Hepatocyte (in vitro differentiated cells): ENCODE results near the gene ATN1.

Source experiments
- EZH2 ChIP-seq: fragments of 200-600 bp; sonication (generic); IDR thresholded peaks from 2 replicates; pipeline ENCODE4 v1.6.1; 2016; ENCODE audit warnings: antibody characterized with exemption, mild to moderate bottlenecking, borderline replicate concordance
- TF ChIP-seq, protein P1 (sequence below): fragments of 200-600 bp; sonication (generic); IDR thresholded peaks from 2 replicates; pipeline ENCODE4 v1.5.1; 2016; ENCODE audit warnings: antibody characterized with exemption, mild to moderate bottlenecking; ENCODE audit not compliant: poor library complexity

DNA sequence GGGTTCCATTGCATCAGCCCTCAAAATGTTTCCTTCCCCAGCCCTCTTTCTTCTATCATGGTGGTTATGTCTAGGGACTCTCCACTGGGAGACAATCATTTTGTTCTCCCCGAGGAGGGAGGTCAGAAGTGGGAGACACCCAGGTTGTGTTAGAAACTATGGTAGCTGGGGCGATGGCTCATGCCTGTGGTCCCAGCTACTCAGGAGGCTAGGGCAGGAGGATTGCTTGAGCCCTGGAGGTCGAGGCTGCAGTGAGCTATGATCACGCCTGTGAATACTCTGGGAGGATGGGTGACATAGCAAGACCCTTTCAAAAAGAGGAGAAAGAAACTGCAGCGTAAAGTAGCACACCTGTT is 36.1 kb upstream of the ATN1 start:
- TF ChIP-seq, protein P1, sequence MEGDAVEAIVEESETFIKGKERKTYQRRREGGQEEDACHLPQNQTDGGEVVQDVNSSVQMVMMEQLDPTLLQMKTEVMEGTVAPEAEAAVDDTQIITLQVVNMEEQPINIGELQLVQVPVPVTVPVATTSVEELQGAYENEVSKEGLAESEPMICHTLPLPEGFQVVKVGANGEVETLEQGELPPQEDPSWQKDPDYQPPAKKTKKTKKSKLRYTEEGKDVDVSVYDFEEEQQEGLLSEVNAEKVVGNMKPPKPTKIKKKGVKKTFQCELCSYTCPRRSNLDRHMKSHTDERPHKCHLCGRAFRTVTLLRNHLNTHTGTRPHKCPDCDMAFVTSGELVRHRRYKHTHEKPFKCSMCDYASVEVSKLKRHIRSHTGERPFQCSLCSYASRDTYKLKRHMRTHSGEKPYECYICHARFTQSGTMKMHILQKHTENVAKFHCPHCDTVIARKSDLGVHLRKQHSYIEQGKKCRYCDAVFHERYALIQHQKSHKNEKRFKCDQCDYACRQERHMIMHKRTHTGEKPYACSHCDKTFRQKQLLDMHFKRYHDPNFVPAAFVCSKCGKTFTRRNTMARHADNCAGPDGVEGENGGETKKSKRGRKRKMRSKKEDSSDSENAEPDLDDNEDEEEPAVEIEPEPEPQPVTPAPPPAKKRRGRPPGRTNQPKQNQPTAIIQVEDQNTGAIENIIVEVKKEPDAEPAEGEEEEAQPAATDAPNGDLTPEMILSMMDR, result no peak
- no peak for TF ChIP-seq EZH2
